ENCODE data around the gene SLC16A11.
A peak's percentile ranks its signal among the peaks of the same experiment; 100 is the strongest.

Gene SLC16A11

GRCh38 chr17:7001318-7001961 is 42.5 kb downstream of the SLC16A11 start:
- Histone ChIP-seq H2AFZ (ENCODE audit: low read length) (no peak overlapping the region), H3K9me3 (replicated peaks; ENCODE audit: insufficient read depth, low read length) (no peaks in the 10 kb centered on the region), H3K4me1 (ENCODE audit: low read length) (no peaks in the 10 kb centered on the region), H4K20me1 (ENCODE audit: insufficient read depth, low read length) (no peaks in the 10 kb centered on the region), H3K79me2 (ENCODE audit: low read length) (peaks cover 11% of the 10 kb centered on the region), H3K4me3 (ENCODE audit: low read length) (no peak overlapping the region), H3K9me2 (replicated peaks; ENCODE audit: insufficient read depth, low read length) (no peaks in the 10 kb centered on the region), H3K9ac (ENCODE audit: low read length) (no peak overlapping the region), H3K36me3 (replicated peaks; ENCODE audit: insufficient read depth, low read length) (0 out of 2 replicates have a peak, but pooled peaks cover 5% of the 10 kb centered on the region), H3K27ac (ENCODE audit: low read length) (no peak overlapping the region), H3F3A (ENCODE audit: insufficient read depth, low read length) (0 out of 2 replicates have a peak, but pooled peaks cover 8% of the 10 kb centered on the region), H3K4me2 (ENCODE audit: low read depth, low read length) (no peak overlapping the region), H3K27me3 (replicated peaks; ENCODE audit: insufficient read depth, low read length) (no peaks in the 10 kb centered on the region)
- DNase-seq, result peak; percentile 54
- TF ChIP-seq EZH2 (optimal IDR thresholded peaks at IDR 0.05; ENCODE audit: low read depth, low read length) (no peak), CTCF (IDR thresholded peaks at IDR 0.05; ENCODE audit: low read length) (peak; percentile 75), EZH2phosphoT487 (IDR thresholded peaks at IDR 0.05; ENCODE audit: low read length) (no peak)

GRCh38 chr17:6998855-6999508 is 44.9 kb downstream of the SLC16A11 start:
- no peak for DNase-seq
- H3K27ac ChIP-seq (ENCODE audit: low read length), result no peak overlapping the region

GRCh38 chr17:6997171-6997570 is 46.7 kb downstream of the SLC16A11 start:
- H3K9me2 ChIP-seq (replicated peaks; ENCODE audit: insufficient read depth, low read length), result no peaks in the 10 kb centered on the region
- no peaks in the 10 kb centered on the region for H3K4me1 ChIP-seq (ENCODE audit: low read length)
- 0 out of 2 replicates have a peak, but pooled peaks cover 2% of the 10 kb centered on the region for H3K36me3 ChIP-seq (replicated peaks; ENCODE audit: insufficient read depth, low read length)
- TF ChIP-seq EZH2phosphoT487 (IDR thresholded peaks at IDR 0.05; ENCODE audit: low read length) (no peak), CTCF (IDR thresholded peaks at IDR 0.05; ENCODE audit: low read length) (no peak), EZH2 (optimal IDR thresholded peaks at IDR 0.05; ENCODE audit: low read depth, low read length) (no peak)
- H3K79me2 ChIP-seq (ENCODE audit: low read length), result no peaks in the 10 kb centered on the region
- H3K9me3 ChIP-seq (replicated peaks; ENCODE audit: insufficient read depth, low read length), result no peaks in the 10 kb centered on the region
- no peak overlapping the region for H2AFZ ChIP-seq (ENCODE audit: low read length)
- no peaks in the 10 kb centered on the region for H4K20me1 ChIP-seq (ENCODE audit: insufficient read depth, low read length)
- no peaks in the 10 kb centered on the region for H3F3A ChIP-seq (ENCODE audit: insufficient read depth, low read length)
- no peak overlapping the region for H3K4me2 ChIP-seq (ENCODE audit: low read depth, low read length)
- DNase-seq, result no peak
- no peak overlapping the region for H3K27ac ChIP-seq (ENCODE audit: low read length)
- no peaks in the 10 kb centered on the region for H3K27me3 ChIP-seq (replicated peaks; ENCODE audit: insufficient read depth, low read length)
- H3K9ac ChIP-seq (ENCODE audit: low read length), result no peak overlapping the region
- H3K4me3 ChIP-seq (ENCODE audit: low read length), result no peak overlapping the region

More at GRCh38 chr17:6998855-6999508, 44.9 kb downstream of the SLC16A11 start:
- no peaks in the 10 kb centered on the region for H3K27me3 ChIP-seq (replicated peaks; ENCODE audit: insufficient read depth, low read length)
- no peak overlapping the region for H2AFZ ChIP-seq (ENCODE audit: low read length)
- H3K4me1 ChIP-seq (ENCODE audit: low read length), result no peaks in the 10 kb centered on the region
- peaks cover 11% of the 10 kb centered on the region for H3K79me2 ChIP-seq (ENCODE audit: low read length)
- no peaks in the 10 kb centered on the region for H4K20me1 ChIP-seq (ENCODE audit: insufficient read depth, low read length)
- no peak overlapping the region for H3K4me2 ChIP-seq (ENCODE audit: low read depth, low read length)
- H3K4me3 ChIP-seq (ENCODE audit: low read length), result no peak overlapping the region
- TF ChIP-seq EZH2 (optimal IDR thresholded peaks at IDR 0.05; ENCODE audit: low read depth, low read length), result no peak
- no peak for TF ChIP-seq EZH2phosphoT487 (IDR thresholded peaks at IDR 0.05; ENCODE audit: low read length)
- TF ChIP-seq CTCF (IDR thresholded peaks at IDR 0.05; ENCODE audit: low read length), result no peak
- 0 out of 2 replicates have a peak, but pooled peaks cover 5% of the 10 kb centered on the region for H3K36me3 ChIP-seq (replicated peaks; ENCODE audit: insufficient read depth, low read length)
- no peaks in the 10 kb centered on the region for H3K9me2 ChIP-seq (replicated peaks; ENCODE audit: insufficient read depth, low read length)
- no peaks in the 10 kb centered on the region for H3K9me3 ChIP-seq (replicated peaks; ENCODE audit: insufficient read depth, low read length)
- H3K9ac ChIP-seq (ENCODE audit: low read length), result no peak overlapping the region
- no peaks in the 10 kb centered on the region for H3F3A ChIP-seq (ENCODE audit: insufficient read depth, low read length)
